Calu3 (cell line): Measurements from ENCODE around the gene LHX6. TPM values are rescaled to one million over a fixed set of nuclear protein-coding genes. Genes with fewer than 3 reads are reported as not detected.

Experiments
- BruUV-seq: library from RNA; stranded (reverse); fragments of 400-500 nt; replicated peaks from 2 replicates; lab custom pipeline; 2021; lab: Mats Ljungman, UMichigan
- CTCF ChIA-PET: fragments of 300-600 bp; sonication (Branson Sonifier 250); formaldehyde crosslinking; loops from one replicate; lab custom pipeline; 2022; ENCODE audit warnings: antibody characterized with exemption; lab: Charles Lee
- DNase-seq: peaks from one replicate; pipeline ENCODE4 v3.0.0; 2022
- H3K27ac Mint-ChIP-seq: one replicate; pipeline ENCODE4 v1.8.0; 2022; ENCODE audit warnings: mixed read lengths; ENCODE audit not compliant: unreplicated experiment
- H3K27me3 Mint-ChIP-seq: one replicate; pipeline ENCODE4 v1.8.0; 2022; ENCODE audit warnings: mixed read lengths; ENCODE audit not compliant: unreplicated experiment
- H3K36me3 Mint-ChIP-seq: one replicate; pipeline ENCODE4 v1.8.0; 2022; ENCODE audit warnings: mild to moderate bottlenecking, moderate library complexity, mixed read lengths; ENCODE audit not compliant: insufficient read depth, unreplicated experiment
- H3K4me1 Mint-ChIP-seq: one replicate; pipeline ENCODE4 v1.8.0; 2022; ENCODE audit warnings: mild to moderate bottlenecking, low read depth, mixed read lengths; ENCODE audit not compliant: unreplicated experiment
- H3K4me3 Mint-ChIP-seq: one replicate; pipeline ENCODE4 v1.8.0; 2022; ENCODE audit warnings: mild to moderate bottlenecking, low read depth, moderate library complexity, mixed read lengths; ENCODE audit not compliant: unreplicated experiment
- H3K9me3 Mint-ChIP-seq: one replicate; pipeline ENCODE4 v1.8.0; 2022; ENCODE audit warnings: low read depth, mixed read lengths; ENCODE audit not compliant: unreplicated experiment
- intact Hi-C: fragments of 100-400 bp; cut with micrococcal nuclease; formaldehyde crosslinking; loops from one replicate; pipeline ENCODE4 v1.10.0; 2022; ENCODE audit not compliant: unreplicated experiment
- total RNA-seq: library from RNA; stranded (reverse); gene quantifications from 2 replicates; pipeline ENCODE4 v1.2.3, GENCODE V29; 2022
- TF ChIP-seq, protein P1 (sequence below): fragments of 200-600 bp; IDR thresholded peaks from one replicate; pipeline ENCODE4 v1.8.0; 2022; ENCODE audit warnings: antibody characterized with exemption; ENCODE audit not compliant: unreplicated experiment

Gene LHX6
- total RNA-seq, 1 experiment from 2014 or later: 0.97 TPM

DNA sequence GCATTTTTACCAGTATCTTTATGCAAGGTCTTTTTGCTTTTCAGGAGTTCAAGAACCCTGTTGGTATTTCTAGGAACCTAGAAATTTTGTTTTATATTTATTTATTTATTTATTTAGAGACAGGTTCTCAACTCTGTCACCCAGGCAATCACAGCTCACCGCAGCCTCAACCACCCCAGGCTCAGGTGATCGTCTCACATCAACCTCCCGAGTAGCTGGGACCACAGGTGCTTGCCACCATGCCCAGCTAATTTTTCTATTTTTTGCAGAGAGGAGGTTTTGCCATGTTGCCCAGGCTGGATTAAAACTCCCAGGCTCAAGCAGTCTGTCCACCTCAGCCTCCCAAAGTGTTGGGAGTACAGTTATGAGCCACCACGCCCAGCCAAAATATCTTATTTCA, 32.9 kb downstream of the LHX6 start:
- no peak overlapping the region for H3K27ac Mint-ChIP-seq
- no TSS peak for BruUV-seq
- H3K27me3 Mint-ChIP-seq: no peaks in the 10 kb centered on the region

GRCh38 chr9:122193651-122194050, 35.1 kb downstream of the LHX6 start:
- H3K36me3 Mint-ChIP-seq: no peaks in the 10 kb centered on the region
- no peak overlapping the region for H3K4me3 Mint-ChIP-seq
- BruUV-seq: no TSS peak
- DNase-seq: no peak
- TF ChIP-seq, protein P1, sequence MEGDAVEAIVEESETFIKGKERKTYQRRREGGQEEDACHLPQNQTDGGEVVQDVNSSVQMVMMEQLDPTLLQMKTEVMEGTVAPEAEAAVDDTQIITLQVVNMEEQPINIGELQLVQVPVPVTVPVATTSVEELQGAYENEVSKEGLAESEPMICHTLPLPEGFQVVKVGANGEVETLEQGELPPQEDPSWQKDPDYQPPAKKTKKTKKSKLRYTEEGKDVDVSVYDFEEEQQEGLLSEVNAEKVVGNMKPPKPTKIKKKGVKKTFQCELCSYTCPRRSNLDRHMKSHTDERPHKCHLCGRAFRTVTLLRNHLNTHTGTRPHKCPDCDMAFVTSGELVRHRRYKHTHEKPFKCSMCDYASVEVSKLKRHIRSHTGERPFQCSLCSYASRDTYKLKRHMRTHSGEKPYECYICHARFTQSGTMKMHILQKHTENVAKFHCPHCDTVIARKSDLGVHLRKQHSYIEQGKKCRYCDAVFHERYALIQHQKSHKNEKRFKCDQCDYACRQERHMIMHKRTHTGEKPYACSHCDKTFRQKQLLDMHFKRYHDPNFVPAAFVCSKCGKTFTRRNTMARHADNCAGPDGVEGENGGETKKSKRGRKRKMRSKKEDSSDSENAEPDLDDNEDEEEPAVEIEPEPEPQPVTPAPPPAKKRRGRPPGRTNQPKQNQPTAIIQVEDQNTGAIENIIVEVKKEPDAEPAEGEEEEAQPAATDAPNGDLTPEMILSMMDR: no peak
- CTCF ChIA-PET: no interaction called here
- intact Hi-C loops: no loop called here
- H3K4me1 Mint-ChIP-seq: no peaks in the 10 kb centered on the region
- no peaks in the 10 kb centered on the region for H3K9me3 Mint-ChIP-seq
- H3K27ac Mint-ChIP-seq: no peak overlapping the region
- no peaks in the 10 kb centered on the region for H3K27me3 Mint-ChIP-seq

More for the DNA sequence above, 32.9 kb downstream of the LHX6 start:
- Mint-ChIP-seq H3K4me3 (no peak overlapping the region), H3K36me3 (no peaks in the 10 kb centered on the region), H3K9me3 (no peaks in the 10 kb centered on the region), H3K4me1 (no peaks in the 10 kb centered on the region)
- TF ChIP-seq, protein P1: no peak
- intact Hi-C loops: no loop called here
- CTCF ChIA-PET: no interaction called here
- no peak for DNase-seq

- TF ChIP-seq, protein P1: no peak
- H3K27ac Mint-ChIP-seq: no peak overlapping the region
- no TSS peak for BruUV-seq
- H3K4me1 Mint-ChIP-seq: no peaks in the 10 kb centered on the region
- no peaks in the 10 kb centered on the region for H3K9me3 Mint-ChIP-seq
- CTCF ChIA-PET: no interaction called here
- H3K27me3 Mint-ChIP-seq: peaks cover 3% of the 10 kb centered on the region
- no peak overlapping the region for H3K4me3 Mint-ChIP-seq
- H3K36me3 Mint-ChIP-seq: no peaks in the 10 kb centered on the region
- intact Hi-C loops: no loop called here
- no peak for DNase-seq
These were observed 35.7 kb downstream of the LHX6 start for GRCh38 chr9:122192914-122193525.

- no peaks in the 10 kb centered on the region for H3K9me3 Mint-ChIP-seq
- no TSS peak for BruUV-seq
- CTCF ChIA-PET: interaction anchor here (0.9 kb wide), 1 partner anchor 67 kb away, joined by 3 read pairs; no protein-coding TSS in a partner anchor
- no peaks in the 10 kb centered on the region for H3K4me1 Mint-ChIP-seq
- TF ChIP-seq, protein P1: no peak
- no peak overlapping the region for H3K27ac Mint-ChIP-seq
- peaks cover 10% of the 10 kb centered on the region for H3K27me3 Mint-ChIP-seq
- intact Hi-C loops: no loop called here
- no peak for DNase-seq
- H3K4me3 Mint-ChIP-seq: no peak overlapping the region
- no peaks in the 10 kb centered on the region for H3K36me3 Mint-ChIP-seq
These were observed 36.4 kb downstream of the LHX6 start for GRCh38 chr9:122192261-122192875.
